HG03457 (cell line): ENCODE measurements around the gene HES7.
"Not testable (repeated sequence)": the region's sequence is repeated elsewhere in the genome, so short reads cannot be mapped to it uniquely, and the experiment has no call there.

Source experiments
- ATAC-seq: cut with Tn5 transposase; IDR thresholded peaks from one replicate; pipeline ENCODE4 v1.9.1; 2021; ENCODE audit warnings: moderate number of reproducible peaks; ENCODE audit not compliant: unreplicated experiment

The HES7 gene

GRCh38 chr17:8123695-8124349 is at the start of gene HES7:
TSS of gene HES7 (minus strand) at chr17:8124106. CDS start at chr17:8124084, 22 bp downstream.
- ATAC-seq, result no peak

- peak; percentile 67 for ATAC-seq
Observed at GRCh38 chr17:8173056-8173870, 49.4 kb upstream of the HES7 start.

- not testable (repeated sequence) for ATAC-seq
Observed at GRCh38 chr17:8170186-8170585, 46.3 kb upstream of the HES7 start.

- no peak for ATAC-seq
Observed at GRCh38 chr17:8167526-8167925, 43.6 kb upstream of the HES7 start.

- no peak for ATAC-seq
Observed at GRCh38 chr17:8166731-8167130, 42.8 kb upstream of the HES7 start.

- no peak for ATAC-seq
Observed at GRCh38 chr17:8164815-8165131, 40.9 kb upstream of the HES7 start.

- no peak for ATAC-seq
Observed at GRCh38 chr17:8163978-8164814, 40.3 kb upstream of the HES7 start.

- no peak for ATAC-seq
Observed at GRCh38 chr17:8162997-8163977, 39.4 kb upstream of the HES7 start.

- no peak for ATAC-seq
Observed at GRCh38 chr17:8162233-8162996, 38.5 kb upstream of the HES7 start, which contains the start of gene VAMP2. TSS of gene VAMP2 (minus strand) at chr17:8162948. CDS start at chr17:8162879, 69 bp downstream.

GRCh38 chr17:8161289-8162232 is 37.7 kb upstream of the HES7 start:
- ATAC-seq, result no peak

GRCh38 chr17:8160741-8161221 is 36.9 kb upstream of the HES7 start:
- no peak for ATAC-seq

- ATAC-seq, result no peak
Observed at GRCh38 chr17:8160224-8160577, 36.3 kb upstream of the HES7 start.

- no peak for ATAC-seq
Observed at GRCh38 chr17:8159459-8160223, 35.7 kb upstream of the HES7 start.

GRCh38 chr17:8159032-8159400 is 35.1 kb upstream of the HES7 start:
- ATAC-seq, result no peak

- no peak for ATAC-seq
Observed at GRCh38 chr17:8158267-8159031, 34.5 kb upstream of the HES7 start.

GRCh38 chr17:8156246-8156992 is 32.5 kb upstream of the HES7 start:
- ATAC-seq, result peak; percentile 74

- no peak for ATAC-seq
Observed at GRCh38 chr17:8155996-8156245, 32.0 kb upstream of the HES7 start.
